H9 (cell line): ENCODE data around the gene HCAR3. TPM values are rescaled to one million over a fixed set of nuclear protein-coding genes. Genes with fewer than 3 reads are reported as not detected.

Source experiments
- DNase-seq: peaks from one replicate; pipeline ENCODE4 v3.0.0-alpha.2; 2017
- H2AFZ ChIP-seq: one replicate; pipeline ENCODE4 v1.6.1; 2013; ENCODE audit warnings: mild to moderate bottlenecking, low read length, control low read depth, moderate library complexity
- H2AK5ac ChIP-seq: 2 replicates; pipeline ENCODE4 v1.6.1; 2013; ENCODE audit warnings: low read length, control low read depth, mixed read lengths; ENCODE audit not compliant: insufficient read length
- H2BK120ac ChIP-seq: one replicate; pipeline ENCODE4 v1.6.1; 2013; ENCODE audit warnings: low read depth, mild to moderate bottlenecking, low read length, control low read depth, inconsistent platforms; ENCODE audit not compliant: poor library complexity, severe bottlenecking
- H2BK12ac ChIP-seq: 2 replicates; pipeline ENCODE4 v1.6.1; 2013; ENCODE audit warnings: low read length, control low read depth, mixed read lengths, low read depth; ENCODE audit not compliant: insufficient read length
- H2BK15ac ChIP-seq: 2 replicates; pipeline ENCODE4 v1.6.1; 2013; ENCODE audit warnings: low read depth, low read length, control low read depth
- H2BK20ac ChIP-seq: one replicate; pipeline ENCODE4 v1.6.1; 2013; ENCODE audit warnings: low read depth, mild to moderate bottlenecking, low read length, control low read depth, inconsistent platforms; ENCODE audit not compliant: poor library complexity, severe bottlenecking
- H2BK5ac ChIP-seq: 2 replicates; pipeline ENCODE4 v1.6.1; 2013; ENCODE audit warnings: low read length, control low read depth, mixed read lengths; ENCODE audit not compliant: insufficient read length
- H3K14ac ChIP-seq: 2 replicates; pipeline ENCODE4 v1.6.1; 2013; ENCODE audit warnings: low read length, control low read depth; ENCODE audit not compliant: insufficient read depth
- H3K18ac ChIP-seq: 2 replicates; pipeline ENCODE4 v1.6.1; 2013; ENCODE audit warnings: low read depth, mild to moderate bottlenecking, mixed read lengths, low read length, control low read depth; ENCODE audit not compliant: insufficient read length
- H3K23ac ChIP-seq: 2 replicates; pipeline ENCODE4 v1.6.1; 2013; ENCODE audit warnings: low read length, control low read depth, mixed read lengths, low read depth; ENCODE audit not compliant: insufficient read length
- H3K23me2 ChIP-seq: 2 replicates; pipeline ENCODE4 v1.6.1; 2013; ENCODE audit warnings: low read depth, mild to moderate bottlenecking, mixed read lengths, low read length, control low read depth; ENCODE audit not compliant: insufficient read length, poor library complexity, severe bottlenecking
- H3K27ac ChIP-seq: 2 replicates; pipeline ENCODE4 v1.5.1; 2013; ENCODE audit warnings: low read length, control low read depth, mixed read lengths, low read depth; ENCODE audit not compliant: insufficient read length
- H3K27me3 ChIP-seq: 2 replicates; pipeline ENCODE4 v1.6.1; 2013; ENCODE audit warnings: low read length, control low read depth, inconsistent platforms; ENCODE audit not compliant: insufficient read depth
- H3K4ac ChIP-seq: 2 replicates; pipeline ENCODE4 v1.6.1; 2013; ENCODE audit warnings: low read depth, mild to moderate bottlenecking, control low read depth, inconsistent platforms, low read length, moderate library complexity
- H3K4me1 ChIP-seq: 2 replicates; pipeline ENCODE4 v1.6.1; 2013; ENCODE audit warnings: low read length, control low read depth, inconsistent platforms; ENCODE audit not compliant: insufficient read depth
- H3K4me2 ChIP-seq: 2 replicates; pipeline ENCODE4 v1.6.1; 2013; ENCODE audit warnings: low read length, control low read depth, mixed read lengths; ENCODE audit not compliant: insufficient read length, insufficient read depth
- H3K56ac ChIP-seq: 2 replicates; pipeline ENCODE4 v1.6.1; 2013; ENCODE audit warnings: low read depth, mild to moderate bottlenecking, mixed read lengths, low read length, control low read depth; ENCODE audit not compliant: insufficient read length
- H3K79me1 ChIP-seq: 2 replicates; pipeline ENCODE4 v1.6.1; 2013; ENCODE audit warnings: low read depth, mild to moderate bottlenecking, moderate library complexity, low read length, control low read depth, inconsistent platforms; ENCODE audit not compliant: insufficient read depth, poor library complexity, severe bottlenecking
- H3K79me2 ChIP-seq: 2 replicates; pipeline ENCODE4 v1.6.1; 2013; ENCODE audit warnings: low read length, control low read depth, inconsistent platforms; ENCODE audit not compliant: insufficient read depth
- H3K9ac ChIP-seq: 2 replicates; pipeline ENCODE4 v1.6.1; 2013; ENCODE audit warnings: low read length, control low read depth, mixed read lengths; ENCODE audit not compliant: insufficient read length; ENCODE audit errors: extremely low read depth
- H3K9me3 ChIP-seq: one replicate; pipeline ENCODE4 v1.6.1; 2013; ENCODE audit warnings: low read depth, low read length, inconsistent platforms; ENCODE audit not compliant: control insufficient read depth
- H3T11ph ChIP-seq: one replicate; pipeline ENCODE4 v1.6.1; 2013; ENCODE audit warnings: mild to moderate bottlenecking, low read length, control low read depth, inconsistent platforms
- H4K20me1 ChIP-seq: one replicate; pipeline ENCODE4 v1.6.1; 2013; ENCODE audit not compliant: control insufficient read depth, insufficient read length, insufficient read depth
- H4K5ac ChIP-seq: 2 replicates; pipeline ENCODE4 v1.6.1; 2013; ENCODE audit warnings: low read depth, mild to moderate bottlenecking, mixed read lengths, low read length, control low read depth; ENCODE audit not compliant: insufficient read length
- H4K8ac ChIP-seq: replicated peaks from 2 replicates; pipeline ENCODE4 v1.6.1; 2013; ENCODE audit warnings: low read length, control low read depth, mixed read lengths, low read depth; ENCODE audit not compliant: insufficient read length
- H4K91ac ChIP-seq: 2 replicates; pipeline ENCODE4 v1.6.1; 2013; ENCODE audit warnings: low read depth, mild to moderate bottlenecking, moderate library complexity, mixed read lengths, low read length, control low read depth; ENCODE audit not compliant: insufficient read length
- H3K27ac Mint-ChIP-seq, 3 experiments: 2 replicates in 2 of 3; 3 replicates in 1 of 3; pipeline ENCODE4 v1.8.0; 2020 to 2021; ENCODE audit warnings: mixed read lengths in 3 of 3, mild to moderate bottlenecking in 1 of 3, moderate library complexity in 1 of 3
- H3K27me3 Mint-ChIP-seq: 2 replicates; pipeline ENCODE4 v1.8.0; 2021; ENCODE audit warnings: low read depth, mild to moderate bottlenecking, moderate library complexity, mixed read lengths
- H3K36me3 Mint-ChIP-seq, 3 experiments: 2 replicates in 2 of 3; 3 replicates in 1 of 3; pipeline ENCODE4 v1.8.0; 2020 to 2021; ENCODE audit warnings: low read depth in 3 of 3, mixed read lengths in 3 of 3; ENCODE audit not compliant: insufficient read depth in 1 of 3
- H3K4me1 Mint-ChIP-seq, 2 experiments: 2 replicates each; pipeline ENCODE4 v1.8.0; 2020; ENCODE audit warnings: mixed read lengths in 2 of 2
- H3K4me3 Mint-ChIP-seq, 2 experiments: 2 replicates in 1 of 2; 3 replicates in 1 of 2; pipeline ENCODE4 v1.8.0; 2020 to 2021; ENCODE audit warnings: mild to moderate bottlenecking in 2 of 2, mixed read lengths in 2 of 2, moderate library complexity in 1 of 2
- H3K9me3 Mint-ChIP-seq, 2 experiments: 2 replicates in 1 of 2; 3 replicates in 1 of 2; pipeline ENCODE4 v1.8.0; 2020; ENCODE audit warnings: mild to moderate bottlenecking in 2 of 2, mixed read lengths in 2 of 2, moderate library complexity in 1 of 2
- CTCF ChIP-seq: fragments of 200-600 bp; sonication (generic); conservative IDR thresholded peaks from 3 replicates; pipeline ENCODE4 v1.8.0; 2021; ENCODE audit warnings: antibody characterized with exemption, mild to moderate bottlenecking
- WGBS: extraction: QIAGEN DNeasy Blood & Tissue Kit; methylation state at CpG from one replicate; pipeline ENCODE4 v1.1.7; 2013; ENCODE audit warnings: missing lambda C conversion rate, low lambda C conversion rate, mixed read lengths; ENCODE audit not compliant: insufficient read length; ENCODE audit errors: extremely low coverage; 5-methylcytosine and 5-hydroxymethylcytosine counted together
- total RNA-seq: library from RNA; stranded (reverse); gene quantifications from 2 replicates; pipeline ENCODE4 v1.2.1, GENCODE V29; 2021

Gene HCAR3
- total RNA-seq, 1 experiment from 2014 or later: not detected

- Histone ChIP-seq H3K23me2 (no peaks in the 10 kb centered on the region), H3K79me2 (no peaks in the 10 kb centered on the region)
- H3K9me3 Mint-ChIP-seq: peaks cover 0 to 4% of the 10 kb centered on the region in 2 experiments; a peak in 3 of 5 replicates
Measured at GRCh38 chr12:122732170-122732569, 15.6 kb upstream of the HCAR3 start.

More at GRCh38 chr12:122732170-122732569, 15.6 kb upstream of the HCAR3 start:
- TF ChIP-seq CTCF: no peak
- H4K20me1 ChIP-seq: no peaks in the 10 kb centered on the region
- H3K56ac ChIP-seq: no peak overlapping the region
- no peak overlapping the region for H3K4me3 Mint-ChIP-seq
- H3K27ac Mint-ChIP-seq: no peak overlapping the region
- H3K27ac ChIP-seq: no peak overlapping the region
- no peak overlapping the region for H2BK12ac ChIP-seq
- no peak overlapping the region for H3K4ac ChIP-seq
- no peak overlapping the region for H2BK15ac ChIP-seq
- H2AFZ ChIP-seq: no peak overlapping the region
- no peak overlapping the region for H3K4me2 ChIP-seq
- peaks cover 0 to 4% (median 2%) of the 10 kb centered on the region in 3 experiments; a peak in 3 of 7 replicates for H3K36me3 Mint-ChIP-seq
- peaks cover 3% of the 10 kb centered on the region for H3K27me3 Mint-ChIP-seq
- H4K8ac ChIP-seq: no peak overlapping the region
- no peak overlapping the region for H3K14ac ChIP-seq
- no peak overlapping the region for H2BK5ac ChIP-seq
- H4K5ac ChIP-seq: no peak overlapping the region
- H2BK120ac ChIP-seq: no peak overlapping the region
- H3K4me1 Mint-ChIP-seq: peaks cover 11 to 18% of the 10 kb centered on the region in 2 experiments
- no peak overlapping the region for H3T11ph ChIP-seq
- H3K9ac ChIP-seq: no peak overlapping the region
- no CpG with 5 or more reads among the region's 3 CpGs for WGBS
- H3K27me3 ChIP-seq: no peaks in the 10 kb centered on the region
- no peak overlapping the region for H4K91ac ChIP-seq
- H3K9me3 ChIP-seq: no peaks in the 10 kb centered on the region
- H2AK5ac ChIP-seq: no peak overlapping the region
- H3K4me1 ChIP-seq: no peaks in the 10 kb centered on the region
- H2BK20ac ChIP-seq: no peak overlapping the region
- H3K18ac ChIP-seq: no peak overlapping the region
- no peak overlapping the region for H3K23ac ChIP-seq
- DNase-seq: no peak
- no peaks in the 10 kb centered on the region for H3K79me1 ChIP-seq
